CD4-positive, alpha-beta T cell treated with Interleukin-1 beta for 1 hour (primary cell): ENCODE data around the gene FRRS1L.
A peak's percentile ranks its signal among the peaks of the same experiment; 100 is the strongest.

ENCODE experiments used
- DNase-seq, 2 donors: peaks; one replicate each; pipeline ENCODE4 v3.0.0-alpha.2; 2020 to 2022

Gene FRRS1L, protein sequence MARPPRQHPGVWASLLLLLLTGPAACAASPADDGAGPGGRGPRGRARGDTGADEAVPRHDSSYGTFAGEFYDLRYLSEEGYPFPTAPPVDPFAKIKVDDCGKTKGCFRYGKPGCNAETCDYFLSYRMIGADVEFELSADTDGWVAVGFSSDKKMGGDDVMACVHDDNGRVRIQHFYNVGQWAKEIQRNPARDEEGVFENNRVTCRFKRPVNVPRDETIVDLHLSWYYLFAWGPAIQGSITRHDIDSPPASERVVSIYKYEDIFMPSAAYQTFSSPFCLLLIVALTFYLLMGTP

DNA sequence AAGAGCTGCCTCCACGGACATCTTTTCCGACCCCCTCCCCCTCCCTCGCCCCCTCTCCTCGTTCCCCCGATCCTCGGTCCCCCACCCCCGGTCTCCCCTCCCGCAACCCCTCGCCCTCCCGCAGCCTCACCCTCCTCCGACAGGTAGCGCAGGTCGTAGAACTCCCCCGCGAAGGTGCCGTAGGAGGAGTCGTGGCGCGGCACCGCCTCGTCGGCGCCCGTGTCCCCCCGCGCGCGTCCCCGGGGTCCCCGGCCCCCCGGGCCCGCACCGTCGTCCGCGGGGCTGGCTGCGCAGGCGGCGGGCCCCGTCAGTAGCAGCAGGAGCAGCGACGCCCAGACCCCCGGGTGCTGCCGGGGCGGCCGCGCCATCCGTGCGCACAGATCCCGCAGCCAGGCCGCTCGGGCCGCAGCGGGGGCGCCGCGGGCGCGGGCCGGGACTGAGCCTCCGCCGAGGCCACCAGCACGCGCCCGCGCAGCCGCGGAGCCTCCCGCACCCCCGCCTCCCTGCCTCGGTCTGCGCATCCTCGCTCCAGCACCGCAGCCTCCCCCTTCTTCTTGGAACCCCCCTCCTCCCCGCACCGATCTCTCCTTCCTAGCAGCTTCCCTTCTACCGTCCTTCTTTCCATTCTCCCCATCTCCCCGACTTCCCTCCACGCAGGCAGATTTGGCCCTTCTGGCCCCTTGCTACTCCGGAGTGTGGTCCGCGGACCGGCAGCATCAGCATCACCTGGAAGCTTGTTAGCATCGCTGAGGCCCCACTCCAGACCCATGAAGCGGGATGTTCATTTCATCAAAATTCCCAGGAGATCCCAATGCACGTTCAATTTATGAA is at the start of gene FRRS1L:
Gene FRRS1L, minus strand, starts transcription at position 479 of the 831 bp plus-strand sequence. Its CDS starts 111 bp downstream, at position 368.
- DNase-seq: no peak

DNA sequence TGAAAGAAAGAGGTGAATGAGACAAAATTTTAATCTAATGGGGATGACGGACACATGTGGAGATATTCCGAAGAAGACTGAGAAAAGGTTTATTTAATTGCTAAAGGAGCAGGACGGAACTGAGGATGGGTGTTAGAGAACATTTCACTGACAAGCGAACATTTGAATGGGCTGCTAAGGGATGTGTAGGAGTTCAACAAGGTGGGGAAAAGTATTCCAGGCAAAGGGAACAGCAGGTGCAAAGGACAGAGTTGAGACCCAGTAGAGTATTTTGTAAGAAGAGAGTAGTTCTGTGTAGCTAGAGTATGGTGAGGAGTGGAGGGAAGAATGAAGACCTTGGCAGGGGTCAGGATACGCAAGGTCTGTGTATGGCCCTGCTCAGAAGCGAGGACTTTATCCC is 47.4 kb upstream of the FRRS1L start:
- DNase-seq: no peak

DNA sequence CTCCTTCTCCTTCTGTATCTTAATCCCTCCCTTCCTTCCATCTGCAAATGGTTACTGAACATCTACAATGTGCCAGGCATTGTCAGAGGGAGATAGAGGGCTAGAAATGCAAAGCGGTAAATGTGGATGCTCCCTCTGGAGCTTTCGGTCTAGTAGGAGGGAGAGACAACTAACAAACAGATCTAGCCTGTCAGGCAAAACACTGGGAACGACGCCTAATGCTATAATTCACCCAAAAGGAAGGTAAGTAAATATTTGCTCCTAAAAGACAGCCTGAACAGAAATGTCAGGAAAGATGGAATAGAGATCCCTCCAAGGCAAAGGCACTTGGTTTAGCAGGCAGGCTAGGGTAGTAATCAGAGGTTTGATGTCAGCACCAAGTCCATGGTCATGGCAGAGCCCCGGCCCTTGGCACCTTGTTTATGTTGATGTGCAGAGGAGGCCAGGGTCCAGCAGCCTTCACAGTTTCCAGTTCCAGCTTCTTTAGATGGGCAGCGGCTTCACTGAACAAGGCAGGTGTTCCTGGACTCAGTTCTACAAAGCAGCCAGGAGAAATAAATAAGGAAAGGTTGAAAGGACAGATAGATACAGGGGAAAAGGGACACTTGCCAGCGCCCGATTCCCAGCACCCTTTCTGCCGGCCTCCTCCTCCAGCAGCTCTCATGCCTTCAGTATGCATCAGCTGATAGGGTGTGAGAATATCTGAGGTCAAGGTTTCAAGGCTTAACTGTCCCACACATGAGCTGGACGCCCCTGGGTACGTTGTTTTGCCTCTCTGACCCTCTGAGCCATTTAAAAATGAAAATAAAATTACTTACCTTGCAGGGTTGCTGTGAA is 46.5 kb upstream of the FRRS1L start:
- DNase-seq: no peak

DNA sequence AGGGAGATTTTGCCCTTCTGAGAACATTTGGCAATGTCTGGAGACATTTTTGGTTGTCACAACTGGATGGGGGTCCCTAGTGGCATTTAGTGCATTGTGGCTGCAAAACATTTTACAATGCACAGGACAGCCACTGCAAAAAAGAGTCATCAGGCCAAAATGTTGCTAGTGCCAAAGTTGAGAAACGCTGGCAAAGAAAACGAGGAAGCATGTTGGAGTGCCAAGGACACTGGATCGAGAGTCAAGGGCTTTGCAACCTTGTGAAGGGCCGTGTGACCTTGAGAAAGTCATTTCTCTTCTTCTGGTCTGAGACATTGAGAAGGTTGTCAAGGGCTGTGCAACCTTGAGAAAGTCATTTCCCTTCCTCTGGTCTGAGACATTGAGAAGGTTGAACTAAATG is 45.7 kb upstream of the FRRS1L start:
- DNase-seq: no peak

DNA sequence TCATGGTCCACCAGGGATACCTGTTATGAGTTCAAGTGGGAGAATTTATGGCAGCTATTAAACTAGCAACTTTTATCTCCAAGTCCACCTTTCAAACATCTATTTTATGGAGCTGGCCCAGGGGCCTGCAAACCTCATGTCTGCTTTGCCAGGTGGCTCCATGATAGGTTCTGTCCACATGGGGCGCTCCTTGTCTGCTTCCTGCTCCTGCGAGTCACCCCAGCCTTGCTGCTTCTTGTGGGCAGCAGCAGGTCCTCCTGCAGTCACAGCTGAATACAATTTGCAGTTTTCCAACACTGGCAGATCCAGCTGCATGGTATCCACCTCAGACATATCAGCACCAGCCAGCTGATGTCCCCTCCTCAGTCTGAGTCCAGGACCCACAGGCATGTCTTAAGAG is 39.6 kb upstream of the FRRS1L start:
- DNase-seq: no peak

DNA sequence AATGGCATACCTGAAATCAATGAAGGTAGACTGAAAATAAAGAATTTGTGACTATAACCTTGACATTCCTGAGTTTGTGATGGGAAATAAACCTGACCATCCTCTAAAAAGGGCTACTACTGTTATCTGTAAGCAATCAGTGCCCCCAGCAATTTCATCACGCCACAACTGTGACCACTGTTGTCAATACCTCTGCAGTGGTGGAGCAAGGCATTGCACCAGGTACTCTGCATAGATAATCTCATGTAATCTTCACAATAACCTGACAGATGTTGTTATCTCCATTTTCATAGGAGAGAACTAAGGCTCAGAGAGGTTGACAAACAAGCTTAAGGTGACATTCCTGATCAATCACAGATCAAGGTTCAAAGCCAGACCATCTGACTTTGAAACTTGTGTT is 38.5 kb upstream of the FRRS1L start:
- no peak for DNase-seq

DNA sequence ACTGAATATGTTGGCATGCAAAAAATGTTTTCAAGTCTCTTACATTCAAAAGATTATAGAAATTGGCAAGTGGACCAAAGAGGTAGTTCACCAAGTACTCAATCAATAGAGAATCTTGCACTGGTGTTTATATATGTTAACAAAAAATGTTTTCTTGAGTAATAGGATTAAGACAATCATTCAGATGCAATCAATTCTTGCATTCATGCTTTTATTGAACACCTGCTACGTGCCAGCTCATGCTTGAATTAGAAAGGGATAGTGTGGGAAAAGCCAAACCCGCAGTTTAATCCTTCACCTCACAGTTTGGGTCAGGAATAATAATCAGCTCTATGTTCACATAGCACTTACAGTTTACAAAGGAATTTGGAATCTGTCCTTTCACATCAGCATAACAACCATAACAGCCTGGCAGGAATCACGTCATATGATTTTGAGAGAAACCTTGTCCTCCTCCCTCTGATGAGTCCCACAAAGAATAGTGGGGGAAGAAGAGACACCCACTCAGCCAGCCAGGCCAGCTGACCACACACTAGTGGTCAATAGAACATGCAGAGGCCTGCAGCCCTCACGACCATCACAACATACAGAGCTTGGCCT is 36.8 kb upstream of the FRRS1L start:
- DNase-seq: no peak

DNA sequence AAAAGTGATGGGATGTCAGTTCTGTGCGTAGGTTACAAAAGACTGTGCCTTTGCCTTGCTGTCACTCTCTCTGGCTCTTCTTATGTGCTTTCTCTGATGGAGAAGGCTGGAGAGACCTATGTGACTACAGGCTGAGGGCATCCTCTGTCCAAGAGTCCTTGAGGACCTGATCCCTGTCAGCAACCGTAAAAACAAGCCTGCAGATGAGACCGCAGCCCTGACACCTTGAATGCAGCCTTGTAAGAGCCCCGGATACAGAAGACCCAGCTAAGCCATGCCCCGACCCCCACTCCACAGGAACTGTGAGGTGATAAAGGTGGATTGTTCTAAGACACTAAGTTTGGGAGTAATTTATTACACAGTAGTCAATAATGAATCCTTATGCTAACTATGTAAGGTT is 32.6 kb upstream of the FRRS1L start:
- DNase-seq: no peak

DNA sequence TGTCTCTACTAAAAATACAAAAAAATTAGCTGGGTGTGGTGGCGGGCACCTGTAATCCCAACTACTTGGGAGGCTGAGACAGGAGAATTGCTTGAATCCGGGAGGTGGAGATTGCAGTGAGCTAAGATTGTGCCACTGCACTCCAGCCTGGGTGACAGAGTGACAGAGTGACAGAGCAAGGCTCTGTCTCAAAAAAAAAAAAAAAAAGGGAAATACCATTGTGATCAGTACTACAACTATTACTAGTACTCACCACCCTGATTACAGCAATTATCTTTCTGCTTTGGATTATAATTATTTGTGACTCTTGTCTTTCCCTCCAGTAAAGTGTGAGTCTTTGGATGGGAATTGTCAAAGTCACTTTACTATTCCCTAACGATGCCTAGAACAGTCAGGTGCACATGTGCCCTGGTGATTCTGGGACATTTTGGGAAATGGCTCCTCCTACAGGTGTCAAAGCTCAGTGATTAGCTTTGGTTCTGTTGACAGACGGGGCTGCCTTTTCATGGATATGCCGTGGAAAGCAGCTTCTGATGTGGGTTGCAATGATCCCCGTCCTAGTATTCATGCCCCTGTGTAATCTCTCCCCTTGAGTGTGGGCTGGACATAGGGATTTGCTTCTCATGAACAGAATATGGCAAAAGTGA is 31.8 kb upstream of the FRRS1L start:
- peak in 1 of 2 donors; percentile 12 for DNase-seq

DNA sequence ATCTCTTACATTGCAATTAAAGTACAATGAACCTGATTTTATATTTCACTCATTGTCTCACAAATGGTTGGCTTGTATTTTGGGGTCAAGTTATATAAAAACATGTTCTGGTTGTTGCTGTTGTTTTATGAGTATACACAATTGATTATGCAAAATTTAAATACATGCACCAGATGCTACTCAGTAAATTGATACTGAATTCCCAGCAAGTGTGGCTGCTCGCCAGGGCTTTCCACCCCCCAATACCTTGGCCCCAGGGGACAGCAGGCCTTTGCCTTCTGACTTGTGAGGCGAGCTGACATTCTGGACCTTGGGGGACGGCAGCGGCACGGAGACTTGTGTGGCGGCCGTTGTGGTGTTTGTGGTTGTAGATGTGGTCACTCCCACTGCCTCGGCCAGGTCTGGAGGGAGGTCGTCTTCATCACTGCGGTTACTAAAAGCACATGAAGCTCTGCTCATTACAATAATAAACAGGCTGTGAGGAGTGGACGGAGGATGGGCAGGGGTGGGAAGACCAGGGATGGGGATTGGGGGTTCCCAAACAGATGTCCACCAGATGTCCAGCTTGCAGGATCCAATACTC is 27.0 kb upstream of the FRRS1L start:
- DNase-seq: no peak

DNA sequence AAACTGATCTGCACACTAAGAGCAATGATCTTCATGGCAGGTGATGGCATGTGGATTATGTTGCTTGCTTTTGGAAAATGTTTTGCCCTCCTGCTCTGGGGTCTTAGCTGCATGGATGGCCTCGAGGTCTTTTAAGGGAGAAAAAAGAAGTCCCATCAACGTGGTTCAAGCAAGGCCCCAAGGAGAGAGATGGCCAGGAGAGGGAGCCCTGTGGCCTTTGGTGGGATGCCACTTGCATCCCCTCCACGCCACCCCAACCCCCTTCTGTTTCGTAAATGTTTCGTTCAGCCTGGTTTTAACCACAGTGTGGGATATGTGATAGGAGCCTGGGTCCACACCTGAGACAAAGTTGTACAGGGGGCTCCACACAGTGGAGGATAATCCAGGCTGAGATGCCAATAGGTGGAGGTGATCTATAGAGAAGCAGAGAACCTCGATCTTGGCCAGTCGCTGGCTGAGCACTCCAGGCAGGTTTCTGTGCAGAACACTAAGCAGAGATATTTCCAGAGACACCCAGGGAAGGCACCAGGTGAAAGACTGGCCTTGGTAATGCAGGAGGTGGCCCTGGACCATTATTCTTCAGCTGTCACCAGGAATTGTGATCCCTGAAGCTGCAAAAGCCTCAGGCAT is 25.8 kb upstream of the FRRS1L start:
- no peak for DNase-seq

DNA sequence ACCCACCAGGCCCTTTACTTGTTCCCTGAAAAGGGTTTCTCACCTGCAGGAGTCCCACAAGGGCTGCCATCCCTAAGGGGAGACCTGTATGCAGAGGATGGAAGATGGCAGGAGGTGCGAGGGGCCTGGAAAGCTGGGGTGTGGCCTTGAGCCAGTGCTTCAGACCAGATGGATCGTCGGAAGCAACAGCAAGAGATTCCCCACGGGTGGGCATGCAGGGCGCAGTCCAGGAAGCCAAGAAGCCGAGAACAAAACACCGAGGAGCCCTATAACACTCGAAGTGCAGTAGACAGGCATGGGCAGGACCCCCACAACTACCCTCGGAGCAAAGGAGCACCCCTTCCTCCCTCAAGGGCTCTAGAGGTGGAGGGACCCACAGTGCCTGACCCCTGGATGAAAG is 24.7 kb upstream of the FRRS1L start:
- no peak for DNase-seq

DNA sequence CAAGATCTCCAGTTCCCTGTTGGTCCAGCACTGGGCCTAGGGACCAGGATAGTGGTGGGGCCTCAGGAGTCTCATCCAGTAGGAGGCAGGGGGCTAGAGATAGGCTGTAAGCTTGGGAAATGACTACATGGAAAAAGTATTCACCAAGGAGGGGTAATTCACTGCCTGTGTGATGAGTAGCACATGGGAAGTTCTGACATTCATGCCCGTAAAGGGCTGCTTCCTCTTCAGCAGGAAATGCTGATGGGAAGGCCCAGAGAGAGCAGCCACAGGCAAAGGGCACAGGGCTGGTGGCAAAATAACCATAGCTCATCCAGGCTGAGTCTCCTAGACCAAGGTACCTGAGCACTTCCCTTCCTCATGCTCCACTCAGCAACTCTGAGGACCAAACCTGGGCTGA is 23.1 kb upstream of the FRRS1L start:
- DNase-seq: no peak

DNA sequence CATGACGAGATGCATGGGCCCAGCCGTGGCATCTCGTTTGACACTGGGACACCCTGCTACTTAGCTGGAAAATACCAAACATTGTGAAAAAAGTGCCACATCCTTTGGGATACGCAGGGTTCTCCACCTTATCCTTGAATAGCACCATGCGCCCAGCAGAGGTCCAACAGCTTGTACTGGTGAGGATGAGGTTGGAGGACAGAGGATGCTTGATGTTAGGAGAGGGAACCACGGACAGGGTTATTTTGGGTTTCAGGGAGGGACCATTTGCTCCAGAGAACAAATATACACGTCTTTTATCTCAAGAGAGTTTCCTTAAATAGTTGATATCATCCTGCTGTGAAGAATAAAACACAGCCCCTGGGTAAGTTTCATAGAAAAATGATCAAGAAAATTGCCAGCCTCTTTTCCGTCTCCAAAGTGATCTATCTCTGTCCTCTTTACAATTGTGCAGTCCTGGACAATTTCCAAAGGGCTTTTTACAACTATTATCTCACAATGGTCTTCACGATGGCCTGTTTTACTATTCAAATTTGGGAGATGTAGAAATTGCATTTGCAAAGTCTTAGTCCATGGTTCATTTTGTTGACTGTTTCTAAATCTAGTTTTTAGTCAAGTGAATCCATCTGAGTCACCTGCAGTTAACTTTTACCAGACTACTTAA is 19.9 kb upstream of the FRRS1L start:
- DNase-seq: no peak

DNA sequence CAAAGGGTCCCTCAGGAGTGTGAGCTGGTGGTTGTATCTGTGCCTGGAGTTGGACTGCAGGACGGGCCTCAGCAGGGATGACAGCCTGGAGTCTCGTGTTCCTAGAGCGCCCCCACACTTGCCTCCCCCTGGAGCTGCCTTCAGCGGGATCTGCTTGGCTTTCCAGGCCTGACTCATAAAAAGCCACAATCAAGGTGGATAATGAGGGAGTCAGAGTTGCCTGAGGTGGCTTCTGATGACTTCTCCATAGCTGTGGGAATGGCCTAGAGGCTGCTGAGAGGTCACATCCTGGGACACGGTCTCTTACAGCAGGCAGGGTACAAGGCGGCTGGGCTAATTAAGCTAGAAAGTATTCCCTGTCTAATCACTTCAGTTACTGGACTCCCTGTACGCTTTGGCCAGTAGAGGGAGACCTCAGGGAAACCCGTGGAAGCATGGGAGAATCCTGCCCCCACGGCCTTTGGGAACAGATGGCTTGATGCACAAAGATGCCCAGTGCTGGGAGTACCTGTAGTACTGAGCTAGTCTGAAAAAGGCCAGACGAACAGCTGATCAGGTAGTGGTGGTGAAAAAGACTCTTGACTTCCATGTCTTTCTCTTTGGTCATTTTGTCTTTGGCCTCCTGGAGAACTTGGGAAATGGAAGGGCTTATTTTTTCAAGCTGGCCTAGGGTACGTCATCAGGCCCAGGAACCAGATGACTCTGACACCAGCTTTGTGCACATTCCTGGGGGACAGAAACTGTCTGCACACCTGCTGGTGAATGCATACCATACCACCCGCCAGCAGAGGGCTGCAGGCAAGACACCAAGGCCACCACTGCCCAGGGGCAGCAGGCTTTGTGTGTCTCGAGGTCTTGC is 16.1 kb upstream of the FRRS1L start:
- DNase-seq: no peak

DNA sequence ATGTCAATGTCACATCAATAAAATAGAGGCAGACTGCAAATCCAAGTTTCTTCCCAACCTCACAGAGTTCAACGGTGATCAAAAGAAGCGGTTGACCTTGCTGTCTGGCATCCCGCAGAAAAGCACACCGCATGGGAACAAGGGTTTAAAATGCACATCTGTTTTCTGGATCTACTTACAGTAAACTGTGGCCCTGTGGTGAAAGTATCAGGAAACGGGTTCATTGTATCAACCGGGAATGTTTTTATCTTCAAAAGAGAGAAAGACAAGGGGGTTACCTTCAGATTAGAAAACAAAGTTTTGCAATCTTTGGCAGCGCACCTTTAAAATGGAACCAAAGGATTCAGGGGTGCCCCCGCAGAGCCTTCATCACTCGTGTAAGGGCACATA is 15.5 kb upstream of the FRRS1L start:
- no peak for DNase-seq

DNA sequence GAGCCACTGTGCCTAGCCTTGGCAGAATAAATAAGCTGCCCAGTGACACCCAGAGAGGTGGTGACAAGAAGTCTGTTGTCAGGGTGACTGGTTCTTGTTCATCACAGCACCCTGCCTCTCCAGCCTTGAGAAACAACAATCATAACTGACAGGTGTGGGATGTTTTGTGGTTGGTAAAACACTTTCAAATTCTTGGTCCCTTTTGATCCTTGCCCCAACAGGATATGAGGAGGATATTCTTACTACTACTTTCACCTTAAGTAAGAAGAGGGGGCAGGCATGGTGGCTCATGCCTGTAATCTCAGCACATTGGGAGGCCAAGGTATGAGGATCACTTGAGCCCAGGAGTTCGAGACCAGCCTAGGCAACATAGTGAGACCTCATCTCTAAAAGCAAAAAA is 14.2 kb upstream of the FRRS1L start:
- peak in 1 of 2 donors; percentile 12 for DNase-seq

DNA sequence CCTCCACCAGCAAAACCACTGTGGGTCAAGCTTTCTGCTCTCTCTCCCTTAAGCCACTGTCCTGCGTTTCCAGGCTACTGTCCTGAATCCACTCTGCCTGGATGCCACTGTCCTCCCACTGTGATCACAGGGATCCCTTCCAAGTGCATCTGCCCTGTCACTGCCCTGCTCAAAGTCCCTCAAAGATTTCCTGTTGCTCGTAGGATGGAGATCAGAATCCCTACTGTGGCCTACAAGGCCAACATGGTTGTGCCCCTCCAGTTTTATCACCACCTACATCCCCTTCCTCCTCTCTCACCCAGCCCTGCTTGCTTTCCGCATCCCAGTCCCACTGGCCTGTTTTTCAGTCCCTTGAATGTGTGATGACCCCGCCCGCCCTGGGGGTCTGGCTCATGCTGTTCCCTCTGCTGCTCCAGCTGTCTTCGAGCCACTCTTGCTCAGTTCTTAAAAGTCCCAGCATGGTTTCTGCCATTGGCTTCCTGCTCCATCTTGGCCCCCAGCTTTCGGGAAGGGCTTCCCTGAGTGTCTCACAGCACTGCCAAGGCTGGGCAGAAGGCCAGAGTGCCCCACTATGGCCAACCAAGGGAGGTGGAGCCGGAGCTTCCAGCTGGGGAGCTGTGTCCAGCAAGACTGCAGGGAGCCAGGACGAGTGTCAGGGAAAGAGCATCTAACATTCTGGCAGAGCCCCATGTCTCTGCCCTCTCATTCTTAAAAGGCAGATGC is 12.9 kb upstream of the FRRS1L start:
- no peak for DNase-seq

DNA sequence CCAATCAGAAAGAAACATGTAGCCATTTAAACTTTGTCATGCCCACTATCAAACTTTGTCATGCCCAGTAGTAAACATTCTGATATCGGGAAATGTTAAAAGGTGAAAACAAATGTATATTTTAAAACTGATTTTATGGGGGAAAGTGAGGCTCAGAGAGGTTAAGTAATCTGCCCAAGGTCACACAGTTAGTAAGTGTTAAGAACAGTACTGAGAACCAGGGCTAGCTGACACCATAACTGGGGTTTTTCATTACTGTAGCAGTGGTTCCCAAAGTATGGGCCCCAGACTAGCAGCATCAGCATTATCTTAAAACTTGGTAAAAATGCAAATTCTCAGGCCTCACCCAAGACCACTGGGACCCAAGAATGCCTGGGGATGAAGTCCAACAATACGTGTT is 9.9 kb upstream of the FRRS1L start:
- DNase-seq: no peak
